Epidermal melanocyte (primary cell): ENCODE data around the gene TYW1.
"Not testable (repeated sequence)": the region's sequence is repeated elsewhere in the genome, so short reads cannot be mapped to it uniquely, and the experiment has no call there.

Experiments
- DNase-seq: peaks from one replicate; pipeline ENCODE4 v3.0.0; 2011; ENCODE audit warnings: low spot score; ENCODE audit not compliant: insufficient read length

The TYW1 gene

GRCh38 chr7:67128257-67128656 lies 131.6 kb downstream of the TYW1 start:
- DNase-seq: not testable (repeated sequence)

- DNase-seq: not testable (repeated sequence)
Measured at GRCh38 chr7:67130766-67131165, 134.1 kb downstream of the TYW1 start.

GRCh38 chr7:67134912-67135311 lies 138.3 kb downstream of the TYW1 start:
- not testable (repeated sequence) for DNase-seq

GRCh38 chr7:67135617-67136486 lies 139.2 kb downstream of the TYW1 start:
- DNase-seq: not testable (repeated sequence)

GRCh38 chr7:67137489-67137888 lies 140.9 kb downstream of the TYW1 start:
- not testable (repeated sequence) for DNase-seq

GRCh38 chr7:67139876-67140275 lies 143.2 kb downstream of the TYW1 start:
- not testable (repeated sequence) for DNase-seq

GRCh38 chr7:67141001-67141400 lies 144.4 kb downstream of the TYW1 start:
- not testable (repeated sequence) for DNase-seq

- not testable (repeated sequence) for DNase-seq
Measured at GRCh38 chr7:67143091-67143786, 146.6 kb downstream of the TYW1 start.

GRCh38 chr7:67145581-67146193 lies 149.1 kb downstream of the TYW1 start:
- DNase-seq: not testable (repeated sequence)

- not testable (repeated sequence) for DNase-seq
Measured at GRCh38 chr7:67149131-67149530, 152.5 kb downstream of the TYW1 start.

GRCh38 chr7:67154374-67154773 lies 157.7 kb downstream of the TYW1 start:
- DNase-seq: not testable (repeated sequence)

GRCh38 chr7:67156064-67156463 lies 159.4 kb downstream of the TYW1 start:
- DNase-seq: not testable (repeated sequence)

GRCh38 chr7:67163285-67163684 lies 166.7 kb downstream of the TYW1 start:
- DNase-seq: not testable (repeated sequence)

GRCh38 chr7:67171151-67171550 lies 174.5 kb downstream of the TYW1 start:
- DNase-seq: not testable (repeated sequence)

GRCh38 chr7:67176730-67177129 lies 180.1 kb downstream of the TYW1 start:
- DNase-seq: not testable (repeated sequence)

GRCh38 chr7:67178915-67179688 lies 182.5 kb downstream of the TYW1 start:
- DNase-seq: not testable (repeated sequence)

- not testable (repeated sequence) for DNase-seq
Measured at GRCh38 chr7:67182956-67183750, 186.5 kb downstream of the TYW1 start.

GRCh38 chr7:67184912-67185659 lies 188.5 kb downstream of the TYW1 start:
- not testable (repeated sequence) for DNase-seq

- DNase-seq: not testable (repeated sequence)
Measured at GRCh38 chr7:67185660-67186129, 189.1 kb downstream of the TYW1 start.
